HFFc6 (cell line): Measurements from ENCODE around the gene ZBP1. TPM values are rescaled to one million over a fixed set of nuclear protein-coding genes. Genes with fewer than 3 reads are reported as not detected.

Experiments used
- DNase-seq: peaks from one replicate; pipeline ENCODE4 v3.0.0-alpha.2; 2018
- H3K27ac Mint-ChIP-seq: 2 replicates; pipeline ENCODE4 v1.8.0; 2020; ENCODE audit warnings: mild to moderate bottlenecking, mixed read lengths
- H3K27me3 Mint-ChIP-seq: 2 replicates; pipeline ENCODE4 v1.8.0; 2021; ENCODE audit warnings: mild to moderate bottlenecking, moderate library complexity, mixed read lengths; ENCODE audit not compliant: insufficient read depth
- H3K36me3 Mint-ChIP-seq: 2 replicates; pipeline ENCODE4 v1.8.0; 2021; ENCODE audit warnings: low read depth, mixed read lengths
- H3K4me1 Mint-ChIP-seq: 2 replicates; pipeline ENCODE4 v1.8.0; 2020; ENCODE audit warnings: low read depth, mixed read lengths
- H3K4me3 Mint-ChIP-seq: 2 replicates; pipeline ENCODE4 v1.8.0; 2020; ENCODE audit warnings: mild to moderate bottlenecking, moderate library complexity, mixed read lengths
- H3K9me3 Mint-ChIP-seq: 2 replicates; pipeline ENCODE4 v1.8.0; 2020; ENCODE audit warnings: mild to moderate bottlenecking, mixed read lengths
- total RNA-seq, 6 experiments: library from RNA; stranded (reverse); fragmentation: NEBNext Ultra II Directional; extraction: Animal tissue kit (Norgen Biotek cat#: 25700); gene quantifications; 2 replicates in 1 of 6; 3 replicates in 5 of 6; pipeline ENCODE4 v1.2.3, GENCODE V29; 2021
- TF ChIP-seq, protein P1 (sequence below): fragments of 200-600 bp; sonication (generic); IDR thresholded peaks from 2 replicates; pipeline ENCODE4 v1.5.0; 2021; ENCODE audit warnings: antibody characterized with exemption, mild to moderate bottlenecking

ZBP1 gene
- total RNA-seq, 6 experiments from 2014 or later = not detected

DNA sequence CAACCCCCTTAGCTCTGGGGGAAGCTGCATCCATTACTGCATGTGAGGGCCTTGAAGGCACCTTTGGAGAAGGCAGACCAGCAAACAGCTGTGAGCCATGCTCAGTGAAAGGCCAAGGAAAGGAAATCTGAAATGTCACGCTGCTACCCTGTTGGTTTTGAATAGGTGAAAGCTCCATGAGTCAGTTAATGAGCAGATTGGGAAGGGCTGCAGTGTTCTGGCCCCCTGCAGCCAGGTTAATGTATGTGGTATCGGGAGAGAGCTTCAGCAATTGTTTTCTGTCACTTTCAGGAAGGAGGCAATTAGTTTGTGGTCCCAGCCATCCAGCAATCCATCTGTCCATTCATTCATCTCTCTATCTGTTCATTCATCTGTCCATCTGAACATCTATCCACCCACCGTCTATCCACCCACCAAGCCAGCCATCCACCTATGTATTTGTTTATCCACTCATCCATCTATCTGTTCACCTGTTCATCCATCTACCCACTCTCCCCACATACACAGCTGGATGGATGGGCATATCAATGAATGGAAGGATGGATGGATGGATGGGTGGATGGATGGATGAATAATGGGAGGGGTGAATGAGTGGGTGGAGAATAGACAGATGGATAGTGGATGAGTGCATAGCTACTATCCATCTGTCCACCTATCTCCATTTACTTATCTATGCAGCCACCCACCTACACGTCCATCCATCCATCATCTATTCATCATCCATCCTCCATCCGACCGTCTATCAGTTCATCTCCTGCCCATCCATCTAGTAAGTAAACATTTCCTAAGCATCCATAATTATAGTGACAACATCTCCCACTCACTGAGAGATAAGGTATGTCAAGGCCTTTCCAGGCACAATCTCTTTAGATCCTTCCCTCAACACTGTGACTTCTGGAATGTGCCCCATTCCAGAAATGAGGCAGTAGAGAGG is 43.3 kb downstream of the ZBP1 start:
- Mint-ChIP-seq H3K27ac (no peak overlapping the region), H3K4me1 (no peaks in the 10 kb centered on the region), H3K36me3 (no peaks in the 10 kb centered on the region), H3K4me3 (no peak overlapping the region), H3K27me3 (peaks cover 27% of the 10 kb centered on the region), H3K9me3 (no peaks in the 10 kb centered on the region)
- DNase-seq = no peak
- TF ChIP-seq, protein P1, sequence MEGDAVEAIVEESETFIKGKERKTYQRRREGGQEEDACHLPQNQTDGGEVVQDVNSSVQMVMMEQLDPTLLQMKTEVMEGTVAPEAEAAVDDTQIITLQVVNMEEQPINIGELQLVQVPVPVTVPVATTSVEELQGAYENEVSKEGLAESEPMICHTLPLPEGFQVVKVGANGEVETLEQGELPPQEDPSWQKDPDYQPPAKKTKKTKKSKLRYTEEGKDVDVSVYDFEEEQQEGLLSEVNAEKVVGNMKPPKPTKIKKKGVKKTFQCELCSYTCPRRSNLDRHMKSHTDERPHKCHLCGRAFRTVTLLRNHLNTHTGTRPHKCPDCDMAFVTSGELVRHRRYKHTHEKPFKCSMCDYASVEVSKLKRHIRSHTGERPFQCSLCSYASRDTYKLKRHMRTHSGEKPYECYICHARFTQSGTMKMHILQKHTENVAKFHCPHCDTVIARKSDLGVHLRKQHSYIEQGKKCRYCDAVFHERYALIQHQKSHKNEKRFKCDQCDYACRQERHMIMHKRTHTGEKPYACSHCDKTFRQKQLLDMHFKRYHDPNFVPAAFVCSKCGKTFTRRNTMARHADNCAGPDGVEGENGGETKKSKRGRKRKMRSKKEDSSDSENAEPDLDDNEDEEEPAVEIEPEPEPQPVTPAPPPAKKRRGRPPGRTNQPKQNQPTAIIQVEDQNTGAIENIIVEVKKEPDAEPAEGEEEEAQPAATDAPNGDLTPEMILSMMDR = no peak

DNA sequence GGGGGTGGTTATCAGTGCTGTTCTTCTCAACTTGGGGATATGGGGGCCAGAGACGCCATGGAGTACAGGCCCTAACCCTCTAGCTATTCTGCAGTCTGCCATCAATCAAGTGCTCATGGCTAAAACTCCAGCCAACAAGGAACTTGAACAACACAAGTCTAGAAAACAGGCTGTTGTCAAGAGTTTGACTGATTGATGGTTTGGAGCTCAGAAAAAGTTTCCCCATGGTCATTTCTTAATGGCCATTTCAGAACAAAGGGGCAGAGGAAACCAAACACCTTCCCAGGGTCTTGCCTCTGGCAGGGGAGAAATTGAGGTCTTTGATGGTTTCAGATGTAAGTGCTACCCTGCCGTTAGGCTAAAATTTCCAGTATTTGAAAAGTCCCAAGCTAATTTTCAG is 44.2 kb downstream of the ZBP1 start:
- TF ChIP-seq, protein P1 = no peak
- no peak for DNase-seq
- H3K36me3 Mint-ChIP-seq = no peaks in the 10 kb centered on the region
- H3K4me1 Mint-ChIP-seq = no peaks in the 10 kb centered on the region
- no peak overlapping the region for H3K4me3 Mint-ChIP-seq
- no peak overlapping the region for H3K27ac Mint-ChIP-seq
- H3K27me3 Mint-ChIP-seq = peaks cover 23% of the 10 kb centered on the region
- no peaks in the 10 kb centered on the region for H3K9me3 Mint-ChIP-seq

DNA sequence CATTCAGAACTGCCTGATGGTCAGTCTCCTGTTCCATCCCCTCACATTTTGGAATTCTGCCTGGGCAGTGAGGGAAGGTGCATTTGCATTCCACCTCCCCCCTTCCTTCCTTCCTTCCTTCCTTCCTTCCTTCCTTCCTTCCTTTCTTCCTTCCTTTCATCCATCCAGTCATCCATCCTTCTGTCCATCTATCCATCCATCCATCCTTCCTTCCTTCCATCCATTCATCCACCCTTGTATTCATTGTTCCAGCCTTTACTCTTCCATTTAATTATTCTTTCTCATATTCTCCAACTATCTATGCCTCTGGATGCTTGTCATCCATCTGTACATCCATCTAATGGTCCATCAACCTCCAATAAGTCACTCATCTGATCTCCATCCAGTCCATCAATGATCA is 45.3 kb downstream of the ZBP1 start:
- Mint-ChIP-seq H3K9me3 (no peaks in the 10 kb centered on the region), H3K4me1 (no peaks in the 10 kb centered on the region), H3K36me3 (no peaks in the 10 kb centered on the region), H3K4me3 (no peak overlapping the region), H3K27ac (no peak overlapping the region), H3K27me3 (peaks cover 26% of the 10 kb centered on the region)
- TF ChIP-seq, protein P1 = no peak
- DNase-seq = no peak

DNA sequence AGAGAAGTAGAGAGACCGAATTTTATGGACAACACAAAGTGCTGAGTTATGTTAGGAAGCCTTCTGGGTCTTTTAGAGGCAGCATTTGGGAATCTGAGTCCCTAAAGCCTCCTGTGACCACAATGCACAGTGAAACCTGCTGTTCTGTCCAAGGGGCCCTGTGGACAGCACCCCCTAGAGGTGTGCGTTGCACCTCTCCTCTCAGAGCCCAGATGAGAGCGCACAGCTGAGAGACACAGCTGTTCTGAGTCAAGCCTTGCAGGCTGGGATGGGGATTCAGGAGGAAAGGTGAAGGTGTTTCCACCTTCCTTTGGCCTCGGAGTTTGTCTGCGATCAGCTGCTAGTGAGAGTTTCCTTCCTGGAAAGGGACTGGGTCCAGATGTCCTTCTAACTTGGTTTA is 46.3 kb downstream of the ZBP1 start:
- Mint-ChIP-seq H3K9me3 (no peaks in the 10 kb centered on the region), H3K36me3 (no peaks in the 10 kb centered on the region), H3K4me3 (no peak overlapping the region), H3K27ac (no peak overlapping the region), H3K4me1 (no peaks in the 10 kb centered on the region), H3K27me3 (peaks cover 28% of the 10 kb centered on the region)
- TF ChIP-seq, protein P1 = peak; percentile 36; the same call in 1 of the 2 replicates
- DNase-seq = no peak

DNA sequence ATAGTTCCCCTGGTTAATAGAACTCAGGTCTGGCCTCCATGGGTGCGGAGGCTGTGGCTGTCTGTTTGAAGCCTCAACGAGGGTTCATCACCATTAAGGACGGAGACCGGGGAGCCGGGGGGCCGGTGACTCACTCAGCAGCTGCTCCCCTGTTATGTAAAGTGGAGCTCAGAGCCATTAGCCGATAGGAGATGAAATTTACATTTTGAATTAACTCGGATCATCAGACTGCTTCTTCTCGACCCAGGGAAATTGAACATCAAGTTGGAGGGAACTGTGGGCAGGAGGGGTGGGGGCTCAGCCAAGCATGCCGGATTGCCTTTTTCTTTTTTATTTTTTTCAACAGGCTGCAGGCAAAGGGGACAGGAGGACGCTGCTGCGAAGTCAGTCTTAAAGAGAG is 47.0 kb downstream of the ZBP1 start:
- Mint-ChIP-seq H3K4me3 (no peak overlapping the region), H3K27me3 (peaks cover 33% of the 10 kb centered on the region), H3K9me3 (no peaks in the 10 kb centered on the region), H3K27ac (no peak overlapping the region), H3K36me3 (no peaks in the 10 kb centered on the region), H3K4me1 (no peaks in the 10 kb centered on the region)
- TF ChIP-seq, protein P1 = no peak
- no peak for DNase-seq
